ENCODE measurements around the gene CCL16.
"Not testable (repeated sequence)": the region's sequence is repeated elsewhere in the genome, so short reads cannot be mapped to it uniquely, and the experiment has no call there.

The CCL16 gene

GRCh38 chr17:35998756-35999155, 17.5 kb upstream of the CCL16 start:
- no peak for DNase-seq
- Histone ChIP-seq H3K4me1 (ENCODE audit: insufficient read depth, low read length) (no peaks in the 10 kb centered on the region), H3K4me2 (ENCODE audit: insufficient read depth, low read length) (no peak overlapping the region), H4K20me1 (ENCODE audit: insufficient read depth, low read length) (no peaks in the 10 kb centered on the region), H3K9ac (ENCODE audit: low read depth, low read length) (no peak overlapping the region), H3K79me2 (ENCODE audit: insufficient read depth, low read length) (no peaks in the 10 kb centered on the region), H3K27me3 (ENCODE audit: insufficient read depth, low read length, poor library complexity) (no peaks in the 10 kb centered on the region), H3K9me3 (ENCODE audit: insufficient read depth, low read length, severe bottlenecking) (no peaks in the 10 kb centered on the region), H3K4me3 (ENCODE audit: low read depth in 1 of 2, low read length in 2 of 2) (no peak overlapping the region), H3K36me3 (ENCODE audit: insufficient read depth, low read length) (no peaks in the 10 kb centered on the region), H2AFZ (ENCODE audit: low read depth, low read length) (no peak overlapping the region), H3K27ac (ENCODE audit: low read length) (no peak overlapping the region)
- no peak for ATAC-seq (ENCODE audit: insufficient read depth, low read depth)
- no peak for TF ChIP-seq EZH2 (IDR thresholded peaks at IDR 0.05; ENCODE audit: borderline replicate concordance, low read depth, low read length, severe bottlenecking)
- TF ChIP-seq, protein P1, sequence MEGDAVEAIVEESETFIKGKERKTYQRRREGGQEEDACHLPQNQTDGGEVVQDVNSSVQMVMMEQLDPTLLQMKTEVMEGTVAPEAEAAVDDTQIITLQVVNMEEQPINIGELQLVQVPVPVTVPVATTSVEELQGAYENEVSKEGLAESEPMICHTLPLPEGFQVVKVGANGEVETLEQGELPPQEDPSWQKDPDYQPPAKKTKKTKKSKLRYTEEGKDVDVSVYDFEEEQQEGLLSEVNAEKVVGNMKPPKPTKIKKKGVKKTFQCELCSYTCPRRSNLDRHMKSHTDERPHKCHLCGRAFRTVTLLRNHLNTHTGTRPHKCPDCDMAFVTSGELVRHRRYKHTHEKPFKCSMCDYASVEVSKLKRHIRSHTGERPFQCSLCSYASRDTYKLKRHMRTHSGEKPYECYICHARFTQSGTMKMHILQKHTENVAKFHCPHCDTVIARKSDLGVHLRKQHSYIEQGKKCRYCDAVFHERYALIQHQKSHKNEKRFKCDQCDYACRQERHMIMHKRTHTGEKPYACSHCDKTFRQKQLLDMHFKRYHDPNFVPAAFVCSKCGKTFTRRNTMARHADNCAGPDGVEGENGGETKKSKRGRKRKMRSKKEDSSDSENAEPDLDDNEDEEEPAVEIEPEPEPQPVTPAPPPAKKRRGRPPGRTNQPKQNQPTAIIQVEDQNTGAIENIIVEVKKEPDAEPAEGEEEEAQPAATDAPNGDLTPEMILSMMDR (IDR thresholded peaks at IDR 0.05; ENCODE audit: borderline replicate concordance, extremely low read depth, low read length, poor library complexity, severe bottlenecking), result no peak

GRCh38 chr17:35998018-35998545, 16.8 kb upstream of the CCL16 start:
- no peak for ATAC-seq (ENCODE audit: insufficient read depth, low read depth)
- no peak overlapping the region for H2AFZ ChIP-seq (ENCODE audit: low read depth, low read length)
- no peaks in the 10 kb centered on the region for H3K9me3 ChIP-seq (ENCODE audit: insufficient read depth, low read length, severe bottlenecking)
- no peaks in the 10 kb centered on the region for H3K4me1 ChIP-seq (ENCODE audit: insufficient read depth, low read length)
- no peaks in the 10 kb centered on the region for H3K36me3 ChIP-seq (ENCODE audit: insufficient read depth, low read length)
- no peak overlapping the region for H3K4me3 ChIP-seq (ENCODE audit: low read depth in 1 of 2, low read length in 2 of 2)
- H3K27ac ChIP-seq (ENCODE audit: low read length), result no peak overlapping the region
- H3K4me2 ChIP-seq (ENCODE audit: insufficient read depth, low read length), result no peak overlapping the region
- no peaks in the 10 kb centered on the region for H3K27me3 ChIP-seq (ENCODE audit: insufficient read depth, low read length, poor library complexity)
- H3K79me2 ChIP-seq (ENCODE audit: insufficient read depth, low read length), result no peaks in the 10 kb centered on the region
- no peak for DNase-seq
- H4K20me1 ChIP-seq (ENCODE audit: insufficient read depth, low read length), result no peaks in the 10 kb centered on the region
- H3K9ac ChIP-seq (ENCODE audit: low read depth, low read length), result no peak overlapping the region
- TF ChIP-seq, protein P1 (IDR thresholded peaks at IDR 0.05; ENCODE audit: borderline replicate concordance, extremely low read depth, low read length, poor library complexity, severe bottlenecking), result no peak
- no peak for TF ChIP-seq EZH2 (IDR thresholded peaks at IDR 0.05; ENCODE audit: borderline replicate concordance, low read depth, low read length, severe bottlenecking)

DNA sequence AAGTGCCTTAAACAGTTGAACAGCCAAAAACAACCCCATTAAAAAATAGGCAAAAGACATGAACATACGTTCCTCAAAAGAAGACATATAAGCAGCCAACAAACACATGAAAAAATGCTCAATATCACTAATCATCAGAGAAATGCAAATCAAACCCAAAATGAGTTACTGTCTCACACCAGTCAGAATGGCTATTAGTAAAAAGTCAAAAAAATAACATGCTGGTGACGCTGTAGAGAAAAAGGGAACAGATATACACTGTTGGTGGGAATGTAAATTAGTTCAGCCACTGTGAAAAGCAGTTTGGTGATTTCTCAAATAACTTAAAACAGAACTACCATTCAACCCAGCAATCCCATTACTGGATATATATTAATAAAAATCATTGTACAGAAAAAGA, 14.0 kb upstream of the CCL16 start:
- H3K4me2 ChIP-seq (ENCODE audit: insufficient read depth, low read length); ATAC-seq (ENCODE audit: insufficient read depth, low read depth); H3K36me3 ChIP-seq (ENCODE audit: insufficient read depth, low read length); H4K20me1 ChIP-seq (ENCODE audit: insufficient read depth, low read length); H3K4me1 ChIP-seq (ENCODE audit: insufficient read depth, low read length); H3K4me3 ChIP-seq (ENCODE audit: low read depth in 1 of 2, low read length in 2 of 2); H3K79me2 ChIP-seq (ENCODE audit: insufficient read depth, low read length); H3K9ac ChIP-seq (ENCODE audit: low read depth, low read length); H3K9me3 ChIP-seq (ENCODE audit: insufficient read depth, low read length, severe bottlenecking); H2AFZ ChIP-seq (ENCODE audit: low read depth, low read length); H3K27ac ChIP-seq (ENCODE audit: low read length); DNase-seq; H3K27me3 ChIP-seq (ENCODE audit: insufficient read depth, low read length, poor library complexity): not testable (repeated sequence)

DNA sequence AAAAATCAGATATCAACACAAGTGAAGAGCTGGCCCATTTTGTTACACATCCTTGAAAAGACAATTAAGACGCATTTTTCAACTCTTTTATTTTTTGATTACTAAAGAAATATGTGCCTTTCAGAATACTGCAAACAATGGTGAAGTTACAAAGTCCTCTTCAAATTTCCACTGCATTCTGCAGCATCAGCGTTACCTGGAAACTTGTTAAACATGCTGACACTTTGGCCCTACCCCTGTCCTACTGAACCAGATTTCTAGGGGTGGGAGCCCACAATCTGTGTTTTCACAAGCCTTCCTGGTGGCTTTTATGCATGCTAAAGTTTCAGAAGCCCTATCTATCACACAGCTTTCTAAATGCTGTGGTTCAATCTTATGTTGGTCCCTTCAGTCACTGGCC, 9.8 kb upstream of the CCL16 start:
- Histone ChIP-seq H3K4me1 (ENCODE audit: insufficient read depth, low read length) (no peaks in the 10 kb centered on the region), H3K27me3 (ENCODE audit: insufficient read depth, low read length, poor library complexity) (no peaks in the 10 kb centered on the region), H3K36me3 (ENCODE audit: insufficient read depth, low read length) (no peaks in the 10 kb centered on the region), H2AFZ (ENCODE audit: low read depth, low read length) (no peak overlapping the region), H3K79me2 (ENCODE audit: insufficient read depth, low read length) (no peaks in the 10 kb centered on the region), H3K4me3 (ENCODE audit: low read depth in 1 of 2, low read length in 2 of 2) (no peak overlapping the region), H3K4me2 (ENCODE audit: insufficient read depth, low read length) (no peak overlapping the region), H3K9me3 (ENCODE audit: insufficient read depth, low read length, severe bottlenecking) (peaks cover 6% of the 10 kb centered on the region), H3K9ac (ENCODE audit: low read depth, low read length) (no peak overlapping the region), H3K27ac (ENCODE audit: low read length) (no peak overlapping the region), H4K20me1 (ENCODE audit: insufficient read depth, low read length) (no peaks in the 10 kb centered on the region)
- ATAC-seq (ENCODE audit: insufficient read depth, low read depth) (no peak), DNase-seq (no peak)
- no peak for TF ChIP-seq EZH2 (IDR thresholded peaks at IDR 0.05; ENCODE audit: borderline replicate concordance, low read depth, low read length, severe bottlenecking)
- TF ChIP-seq, protein P1 (IDR thresholded peaks at IDR 0.05; ENCODE audit: borderline replicate concordance, extremely low read depth, low read length, poor library complexity, severe bottlenecking), result no peak

All from DND-41 (cell line).